Progenitor cell of endocrine pancreas (in vitro differentiated cells): ENCODE measurements around the gene SMYD1. TPM values are rescaled to one million over a fixed set of nuclear protein-coding genes. Genes with fewer than 3 reads are reported as not detected.

ENCODE experiments used
- DNase-seq: peaks from one replicate; pipeline ENCODE4 v3.0.0; 2021; ENCODE audit warnings: low spot score; ENCODE audit not compliant: unreplicated experiment
- H3K27ac Mint-ChIP-seq: 2 replicates; pipeline ENCODE4 v1.8.0; 2021; ENCODE audit warnings: mild to moderate bottlenecking, moderate library complexity, mixed read lengths
- H3K27me3 Mint-ChIP-seq: 2 replicates; pipeline ENCODE4 v1.8.0; 2021; ENCODE audit warnings: mixed read lengths
- H3K36me3 Mint-ChIP-seq: 2 replicates; pipeline ENCODE4 v1.8.0; 2022; ENCODE audit warnings: mixed read lengths; ENCODE audit not compliant: insufficient read depth
- H3K4me1 Mint-ChIP-seq: 2 replicates; pipeline ENCODE4 v1.8.0; 2021; ENCODE audit warnings: low read depth, mixed read lengths
- H3K4me3 Mint-ChIP-seq: 2 replicates; pipeline ENCODE4 v1.8.0; 2021; ENCODE audit warnings: low read depth, mild to moderate bottlenecking, moderate library complexity, mixed read lengths
- H3K9me3 Mint-ChIP-seq: 2 replicates; pipeline ENCODE4 v1.8.0; 2021; ENCODE audit warnings: low read depth, mixed read lengths
- total RNA-seq: library from RNA; stranded (reverse); gene quantifications from 2 replicates; pipeline ENCODE4 v1.2.1, GENCODE V29; 2021
- TF ChIP-seq, protein P1 (sequence below): fragments of 200-600 bp; sonication (generic); IDR thresholded peaks from one replicate; pipeline ENCODE4 v1.5.0; 2021; ENCODE audit warnings: antibody characterized with exemption, mild to moderate bottlenecking; ENCODE audit not compliant: unreplicated experiment

SMYD1 gene
- total RNA-seq, 1 donor from 2014 or later: not detected

DNA sequence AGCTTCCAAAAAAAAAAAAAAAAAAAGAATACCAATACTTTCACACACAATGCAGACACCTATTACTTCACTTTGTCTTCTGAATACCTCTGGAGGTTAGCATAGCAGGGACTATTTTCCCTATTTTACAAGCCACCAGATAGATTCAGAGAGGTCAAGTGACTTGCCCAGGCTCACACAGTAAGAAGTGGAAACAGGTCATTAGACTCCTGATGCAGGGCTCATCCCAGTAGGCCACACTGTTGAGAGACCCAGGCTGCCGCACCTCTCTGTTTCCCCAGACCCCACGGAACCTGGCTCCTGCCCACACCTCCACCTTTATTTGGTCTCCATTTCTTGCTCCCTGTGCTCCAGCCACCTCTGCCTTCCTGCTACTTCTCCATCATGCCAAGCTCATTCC, 19.4 kb downstream of the SMYD1 start:
- TF ChIP-seq, protein P1, sequence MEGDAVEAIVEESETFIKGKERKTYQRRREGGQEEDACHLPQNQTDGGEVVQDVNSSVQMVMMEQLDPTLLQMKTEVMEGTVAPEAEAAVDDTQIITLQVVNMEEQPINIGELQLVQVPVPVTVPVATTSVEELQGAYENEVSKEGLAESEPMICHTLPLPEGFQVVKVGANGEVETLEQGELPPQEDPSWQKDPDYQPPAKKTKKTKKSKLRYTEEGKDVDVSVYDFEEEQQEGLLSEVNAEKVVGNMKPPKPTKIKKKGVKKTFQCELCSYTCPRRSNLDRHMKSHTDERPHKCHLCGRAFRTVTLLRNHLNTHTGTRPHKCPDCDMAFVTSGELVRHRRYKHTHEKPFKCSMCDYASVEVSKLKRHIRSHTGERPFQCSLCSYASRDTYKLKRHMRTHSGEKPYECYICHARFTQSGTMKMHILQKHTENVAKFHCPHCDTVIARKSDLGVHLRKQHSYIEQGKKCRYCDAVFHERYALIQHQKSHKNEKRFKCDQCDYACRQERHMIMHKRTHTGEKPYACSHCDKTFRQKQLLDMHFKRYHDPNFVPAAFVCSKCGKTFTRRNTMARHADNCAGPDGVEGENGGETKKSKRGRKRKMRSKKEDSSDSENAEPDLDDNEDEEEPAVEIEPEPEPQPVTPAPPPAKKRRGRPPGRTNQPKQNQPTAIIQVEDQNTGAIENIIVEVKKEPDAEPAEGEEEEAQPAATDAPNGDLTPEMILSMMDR: no peak
- H3K36me3 Mint-ChIP-seq: no peaks in the 10 kb centered on the region
- H3K9me3 Mint-ChIP-seq: no peaks in the 10 kb centered on the region
- peaks cover 4% of the 10 kb centered on the region for H3K4me1 Mint-ChIP-seq
- no peak for DNase-seq
- no peak overlapping the region for H3K4me3 Mint-ChIP-seq
- H3K27me3 Mint-ChIP-seq: no peaks in the 10 kb centered on the region
- H3K27ac Mint-ChIP-seq: peak overlapping the region; percentile 13

DNA sequence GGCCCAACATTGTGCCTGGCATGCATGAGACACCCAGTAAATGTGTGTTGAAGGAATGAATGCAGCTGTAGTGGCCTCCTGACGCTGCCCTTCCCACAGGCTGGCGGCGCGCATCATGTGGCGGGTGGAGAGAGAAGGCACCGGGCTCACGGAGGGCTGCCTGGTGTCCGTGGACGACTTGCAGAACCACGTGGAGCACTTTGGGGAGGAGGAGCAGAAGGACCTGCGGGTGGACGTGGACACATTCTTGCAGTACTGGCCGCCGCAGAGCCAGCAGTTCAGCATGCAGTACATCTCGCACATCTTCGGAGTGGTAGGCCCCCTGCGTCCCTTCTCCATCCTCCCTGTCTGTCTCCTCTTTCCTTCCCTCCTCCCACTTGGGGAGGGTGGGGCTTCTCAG, 20.1 kb downstream of the SMYD1 start:
- DNase-seq: no peak

DNA sequence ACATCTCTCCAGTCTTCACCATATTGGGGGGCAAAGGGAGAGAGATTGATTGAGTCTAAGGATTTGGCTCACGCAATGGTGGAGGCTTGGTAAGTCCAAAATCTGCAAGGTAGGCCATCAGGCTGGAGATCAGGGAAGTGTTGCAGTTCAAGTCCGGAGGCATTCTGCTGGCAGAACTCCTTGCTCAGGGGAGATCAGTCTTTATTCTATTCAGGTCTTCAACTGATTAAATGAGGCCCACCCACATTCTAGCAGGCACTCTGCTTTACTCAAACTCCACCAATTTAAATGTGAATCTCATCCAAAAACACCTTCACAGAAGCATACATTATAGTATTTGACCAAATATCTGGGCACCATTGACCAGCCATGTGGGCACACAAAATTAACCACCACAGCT, 21.4 kb downstream of the SMYD1 start:
- TF ChIP-seq, protein P1: no peak
- Mint-ChIP-seq H3K36me3 (no peaks in the 10 kb centered on the region), H3K27me3 (no peaks in the 10 kb centered on the region), H3K9me3 (no peaks in the 10 kb centered on the region), H3K4me3 (no peak overlapping the region), H3K27ac (no peak overlapping the region), H3K4me1 (no peaks in the 10 kb centered on the region)
- no peak for DNase-seq

More for the DNA sequence above, 20.1 kb downstream of the SMYD1 start:
- no peaks in the 10 kb centered on the region for H3K36me3 Mint-ChIP-seq
- H3K4me1 Mint-ChIP-seq: peaks cover under 1% of the 10 kb centered on the region
- no peak overlapping the region for H3K27ac Mint-ChIP-seq
- TF ChIP-seq, protein P1: no peak
- no peak overlapping the region for H3K4me3 Mint-ChIP-seq
- H3K27me3 Mint-ChIP-seq: no peaks in the 10 kb centered on the region
- H3K9me3 Mint-ChIP-seq: no peaks in the 10 kb centered on the region

DNA sequence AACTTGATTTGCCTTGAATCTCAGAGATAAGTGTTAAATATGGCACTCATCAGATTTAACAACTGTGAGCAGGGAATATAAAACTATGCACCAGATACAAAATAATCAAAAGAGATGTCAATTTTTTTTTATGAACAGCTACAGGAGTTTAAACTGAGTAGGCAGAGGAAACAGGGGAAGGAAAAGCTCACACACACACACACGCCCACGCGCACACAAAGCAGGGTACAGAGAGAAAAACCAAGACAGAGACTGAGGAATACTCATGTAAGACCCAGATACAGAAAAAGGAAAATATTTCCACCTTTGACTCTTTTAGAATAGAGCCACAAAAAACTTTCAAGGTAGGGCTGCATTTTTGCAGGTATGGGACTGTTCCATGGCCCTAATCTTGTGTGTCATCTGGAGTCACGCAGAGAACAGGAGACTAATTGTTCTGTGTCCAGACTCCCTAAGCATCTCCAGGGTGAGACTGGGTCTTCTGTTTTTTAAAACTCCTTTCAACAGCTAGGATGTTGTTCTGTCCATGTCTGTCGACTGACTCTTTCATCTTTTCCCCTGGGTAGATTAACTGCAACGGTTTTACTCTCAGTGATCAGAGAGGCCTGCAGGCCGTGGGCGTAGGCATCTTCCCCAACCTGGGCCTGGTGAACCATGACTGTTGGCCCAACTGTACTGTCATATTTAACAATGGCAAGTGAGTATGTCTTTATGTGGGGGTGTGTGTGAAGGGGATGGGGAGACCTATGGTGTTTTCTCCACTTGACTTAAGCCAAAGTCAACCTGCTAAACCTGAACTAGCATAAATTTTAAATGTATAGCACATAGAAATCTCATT, 23.0 kb downstream of the SMYD1 start:
- no peak for DNase-seq
- TF ChIP-seq, protein P1: no peak
- no peaks in the 10 kb centered on the region for H3K9me3 Mint-ChIP-seq
- no peaks in the 10 kb centered on the region for H3K4me1 Mint-ChIP-seq
- no peaks in the 10 kb centered on the region for H3K27me3 Mint-ChIP-seq
- H3K36me3 Mint-ChIP-seq: no peaks in the 10 kb centered on the region
- no peak overlapping the region for H3K4me3 Mint-ChIP-seq
- H3K27ac Mint-ChIP-seq: no peak overlapping the region

DNA sequence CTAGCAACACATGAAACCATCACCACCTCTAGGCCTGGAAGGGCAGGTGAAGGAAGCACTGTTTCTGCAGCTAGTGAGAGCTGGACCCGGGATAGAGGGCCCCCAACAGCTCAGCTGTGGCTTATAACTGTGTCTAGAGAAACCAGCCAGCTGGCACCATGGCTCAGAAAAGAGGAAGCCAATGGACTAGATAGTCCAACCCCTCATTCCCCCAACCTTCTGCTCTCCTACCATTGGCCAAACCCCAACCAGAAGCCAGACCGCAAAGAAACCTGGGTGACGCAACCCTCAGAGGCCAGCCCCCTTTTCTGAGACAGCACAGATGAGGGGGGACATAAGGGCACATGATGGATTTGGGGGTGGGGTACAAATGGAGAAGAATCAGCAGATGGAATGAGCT, 24.3 kb downstream of the SMYD1 start:
- Mint-ChIP-seq H3K36me3 (no peaks in the 10 kb centered on the region), H3K27me3 (no peaks in the 10 kb centered on the region), H3K9me3 (no peaks in the 10 kb centered on the region), H3K27ac (no peak overlapping the region), H3K4me1 (no peaks in the 10 kb centered on the region), H3K4me3 (no peak overlapping the region)
- TF ChIP-seq, protein P1: no peak
- no peak for DNase-seq
